LoVo (cell line): ENCODE results near the gene CARMIL3.

Experiments used
- DNase-seq: peaks from one replicate; pipeline ENCODE4 v3.0.0-alpha.2; 2016; ENCODE audit warnings: low spot score

Gene CARMIL3

DNA sequence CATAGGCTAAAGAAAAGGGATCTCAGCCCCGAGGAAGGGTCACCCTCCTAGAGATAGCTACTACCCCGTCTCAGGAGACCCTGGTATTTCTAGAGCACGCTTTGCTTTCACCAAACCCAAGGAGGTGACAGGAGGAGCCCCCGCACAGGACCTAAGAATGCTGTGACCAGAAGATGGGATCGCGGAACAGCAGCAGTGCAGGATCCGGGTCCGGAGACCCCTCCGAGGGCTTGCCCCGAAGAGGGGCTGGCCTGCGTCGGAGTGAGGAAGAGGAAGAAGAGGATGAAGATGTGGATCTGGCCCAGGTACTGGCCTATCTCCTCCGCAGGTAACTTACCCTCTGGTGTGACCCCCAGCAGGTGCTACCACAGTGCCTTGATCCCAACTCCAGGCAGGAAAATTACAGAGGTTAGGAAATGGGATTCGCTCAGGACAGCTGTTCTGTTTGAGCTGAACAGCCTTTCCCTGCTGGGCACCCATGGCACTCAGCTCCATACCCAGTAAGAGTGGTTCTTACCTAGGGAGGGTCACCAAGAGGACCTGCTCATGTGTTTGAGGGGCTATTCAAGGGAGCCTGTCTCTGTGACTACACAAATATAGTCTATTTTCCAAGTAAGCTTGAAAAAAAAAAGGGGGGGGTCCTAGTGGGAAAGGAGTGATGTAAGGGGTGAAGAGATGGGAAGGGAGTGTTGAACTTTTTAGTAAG is 63.8 kb downstream of the CARMIL3 start:
- no peak for DNase-seq

DNA sequence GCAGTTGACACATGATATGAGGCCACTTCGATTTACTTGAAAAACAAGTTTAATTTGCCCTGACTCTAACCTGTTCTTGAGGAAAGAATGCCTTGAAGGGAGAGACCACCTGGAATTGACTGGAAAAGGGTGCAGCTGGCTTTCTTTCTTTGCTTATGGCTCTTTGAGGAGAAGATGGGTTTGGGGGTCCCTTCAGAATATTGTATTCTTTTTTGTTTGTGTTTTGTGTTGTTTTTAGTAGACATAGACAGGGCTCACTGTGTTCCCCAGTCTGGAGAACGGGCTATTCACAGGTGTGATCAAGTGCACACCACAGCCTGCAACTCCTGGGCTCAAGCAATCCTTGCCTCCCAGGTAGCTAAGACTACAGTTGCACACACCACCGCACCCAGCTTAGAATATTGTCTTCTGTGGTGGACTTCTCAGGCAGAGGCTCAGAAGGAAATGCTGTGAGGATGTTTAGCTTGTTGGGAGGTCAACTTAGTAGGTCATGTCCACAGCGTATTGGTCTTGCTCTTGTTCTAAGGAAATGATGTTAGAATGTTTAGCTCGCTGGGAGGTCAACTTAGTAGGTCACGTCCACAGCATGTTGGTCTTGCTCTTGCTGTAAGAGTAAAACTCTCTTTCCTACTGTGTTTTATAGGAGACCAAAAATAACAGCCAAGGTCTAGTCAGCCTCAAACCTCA is 64.5 kb downstream of the CARMIL3 start:
- no peak for DNase-seq

- no peak for DNase-seq
These were observed 65.4 kb downstream of the CARMIL3 start for GRCh38 chr14:24117179-24117578.
